CD14-positive monocyte (primary cell): ENCODE data around the gene MTUS2. TPM values are rescaled to one million over a fixed set of nuclear protein-coding genes. Genes with fewer than 3 reads are reported as not detected.

ENCODE experiments used
- DNase-seq, 3 donors: peaks; one replicate each; pipeline ENCODE4 v3.0.0-alpha.2; 2011 to 2022
- H2AFZ ChIP-seq: 2 replicates; pipeline ENCODE4 v1.6.0; 2012; ENCODE audit warnings: mild to moderate bottlenecking, low read depth, low read length, inconsistent platforms; ENCODE audit not compliant: insufficient read depth, poor library complexity, severe bottlenecking
- H3K27ac ChIP-seq, 2 donors: 1 replicate in 1 of 2; 2 replicates in 1 of 2; pipeline ENCODE4 v1.5.1; 2012 to 2013; ENCODE audit warnings: low read length in 2 of 2, control low read depth in 1 of 2, inconsistent platforms in 1 of 2, low read depth in 1 of 2, mild to moderate bottlenecking in 1 of 2
- H3K27me3 ChIP-seq, 2 donors: one replicate each; pipeline versions ENCODE4 v1.6.0 to v1.6.1; 2011 to 2013; ENCODE audit warnings: low read length in 2 of 2; ENCODE audit not compliant: control insufficient read depth in 2 of 2, insufficient read depth in 2 of 2
- H3K36me3 ChIP-seq, 2 donors: replicated peaks in 1 of 2; 1 replicate in 1 of 2; 2 replicates in 1 of 2; pipeline versions ENCODE4 v1.5.1 to v1.6.1; 2012 to 2013; ENCODE audit warnings: low read length in 2 of 2, control low read depth in 1 of 2, inconsistent platforms in 1 of 2, mild to moderate bottlenecking in 1 of 2; ENCODE audit not compliant: insufficient read depth in 2 of 2, control insufficient read depth in 1 of 2
- H3K4me1 ChIP-seq, 2 donors: 1 replicate in 1 of 2; 2 replicates in 1 of 2; pipeline versions ENCODE4 v1.5.1 to v1.6.1; 2012 to 2013; ENCODE audit warnings: low read length in 2 of 2, control low read depth in 1 of 2, inconsistent platforms in 1 of 2, mild to moderate bottlenecking in 1 of 2, moderate library complexity in 1 of 2; ENCODE audit not compliant: insufficient read depth in 2 of 2, control insufficient read depth in 1 of 2
- H3K4me2 ChIP-seq: replicated peaks from 2 replicates; pipeline ENCODE3; 2012; ENCODE audit warnings: low read length, moderate library complexity, mild to moderate bottlenecking; ENCODE audit not compliant: poor library complexity, severe bottlenecking; ENCODE audit errors: extremely low read depth
- H3K4me3 ChIP-seq, 3 experiments: fragments of 200-600 bp in 1 of 3; sonication (generic) in 1 of 3; replicated peaks in 1 of 3; 1 replicate in 2 of 3; 2 replicates in 1 of 3; pipeline ENCODE4 v1.5.1; 2011 to 2013; ENCODE audit warnings: low read length in 3 of 3, mild to moderate bottlenecking in 3 of 3, control low read depth in 2 of 3, low read depth in 2 of 3, inconsistent platforms in 1 of 3, moderate library complexity in 1 of 3
- H3K79me2 ChIP-seq: 2 replicates; pipeline ENCODE4 v1.6.0; 2012; ENCODE audit warnings: mild to moderate bottlenecking, control low read depth, inconsistent platforms, low read length, moderate library complexity; ENCODE audit not compliant: insufficient read depth
- H3K9ac ChIP-seq: 2 replicates; pipeline ENCODE4 v1.6.0; 2017; ENCODE audit warnings: low read length, mild to moderate bottlenecking; ENCODE audit not compliant: insufficient read depth, poor library complexity, severe bottlenecking
- H3K9me3 ChIP-seq, 2 donors: replicated peaks in 1 of 2; 1 replicate in 1 of 2; 2 replicates in 1 of 2; pipeline versions ENCODE4 v1.5.1 to v1.6.1; 2012 to 2013; ENCODE audit warnings: low read length in 2 of 2, control low read depth in 1 of 2; ENCODE audit not compliant: control insufficient read depth in 1 of 2, insufficient read depth in 1 of 2
- H4K20me1 ChIP-seq: 2 replicates; pipeline ENCODE4 v1.6.0; 2012; ENCODE audit warnings: mild to moderate bottlenecking, low read length, control low read depth, moderate library complexity; ENCODE audit not compliant: insufficient read depth
- H3K27ac Mint-ChIP-seq, 7 donors: one replicate each; pipeline ENCODE4 v1.8.0; 2020; ENCODE audit warnings: mild to moderate bottlenecking in 7 of 7, mixed read lengths in 7 of 7, moderate library complexity in 6 of 7, inconsistent platforms in 2 of 7
- H3K27me3 Mint-ChIP-seq, 3 donors: one replicate each; pipeline ENCODE4 v1.8.0; 2021 to 2022; ENCODE audit warnings: low read depth in 3 of 3, mild to moderate bottlenecking in 3 of 3, mixed read lengths in 3 of 3, moderate library complexity in 3 of 3, inconsistent platforms in 1 of 3
- H3K36me3 Mint-ChIP-seq, 2 donors: one replicate each; pipeline ENCODE4 v1.8.0; 2020; ENCODE audit warnings: mixed read lengths in 2 of 2, inconsistent platforms in 1 of 2, mild to moderate bottlenecking in 1 of 2
- H3K4me1 Mint-ChIP-seq: one replicate; pipeline ENCODE4 v1.8.0; 2020; ENCODE audit warnings: mild to moderate bottlenecking, mixed read lengths
- H3K4me3 Mint-ChIP-seq, 2 donors: one replicate each; pipeline ENCODE4 v1.8.0; 2020; ENCODE audit warnings: mild to moderate bottlenecking in 2 of 2, mixed read lengths in 2 of 2, moderate library complexity in 1 of 2
- H3K9me3 Mint-ChIP-seq, 7 donors: one replicate each; pipeline ENCODE4 v1.8.0; 2020 to 2022; ENCODE audit warnings: mixed read lengths in 7 of 7, mild to moderate bottlenecking in 6 of 7, moderate library complexity in 6 of 7, inconsistent platforms in 2 of 7
- WGBS: methylation state at CpG from one replicate; pipeline ENCODE4 v1.1.5; 2013; ENCODE audit warnings: missing lambda C conversion rate; ENCODE audit not compliant: insufficient coverage; 5-methylcytosine and 5-hydroxymethylcytosine counted together
- intact Hi-C, 2 donors: fragments of 100-400 bp; cut with micrococcal nuclease; formaldehyde crosslinking; loops; one replicate each; pipeline versions ENCODE4 v1.15.0 to v1.15.1; 2023
- polyA plus RNA-seq, 3 donors: library from polyadenylated mRNA; depleted of rRNA in 1 of 3; unstranded in 2 of 3; stranded (reverse) in 1 of 3; fragments of 300-500 nt in 2 of 3; fragments of >200 nt in 1 of 3; fragmentation: Illumina TruSeq in 2 of 3; gene quantifications; 1 replicate in 2 of 3; 2 replicates in 1 of 3; pipeline ENCODE4 v1.2.3, GENCODE V29; 2012 to 2021
- TF ChIP-seq, protein P1 (sequence below): fragments of 200-600 bp; IDR thresholded peaks from one replicate; pipeline ENCODE4 v1.8.0; 2022; ENCODE audit warnings: antibody characterized with exemption, mild to moderate bottlenecking

Gene MTUS2
- polyA plus RNA-seq, 3 donors = 0.04 TPM; not detected in 2

- TF ChIP-seq, protein P1, sequence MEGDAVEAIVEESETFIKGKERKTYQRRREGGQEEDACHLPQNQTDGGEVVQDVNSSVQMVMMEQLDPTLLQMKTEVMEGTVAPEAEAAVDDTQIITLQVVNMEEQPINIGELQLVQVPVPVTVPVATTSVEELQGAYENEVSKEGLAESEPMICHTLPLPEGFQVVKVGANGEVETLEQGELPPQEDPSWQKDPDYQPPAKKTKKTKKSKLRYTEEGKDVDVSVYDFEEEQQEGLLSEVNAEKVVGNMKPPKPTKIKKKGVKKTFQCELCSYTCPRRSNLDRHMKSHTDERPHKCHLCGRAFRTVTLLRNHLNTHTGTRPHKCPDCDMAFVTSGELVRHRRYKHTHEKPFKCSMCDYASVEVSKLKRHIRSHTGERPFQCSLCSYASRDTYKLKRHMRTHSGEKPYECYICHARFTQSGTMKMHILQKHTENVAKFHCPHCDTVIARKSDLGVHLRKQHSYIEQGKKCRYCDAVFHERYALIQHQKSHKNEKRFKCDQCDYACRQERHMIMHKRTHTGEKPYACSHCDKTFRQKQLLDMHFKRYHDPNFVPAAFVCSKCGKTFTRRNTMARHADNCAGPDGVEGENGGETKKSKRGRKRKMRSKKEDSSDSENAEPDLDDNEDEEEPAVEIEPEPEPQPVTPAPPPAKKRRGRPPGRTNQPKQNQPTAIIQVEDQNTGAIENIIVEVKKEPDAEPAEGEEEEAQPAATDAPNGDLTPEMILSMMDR = no peak
- Histone ChIP-seq H3K27ac (no peak overlapping the region), H3K79me2 (no peaks in the 10 kb centered on the region), H3K9me3 (peaks cover 0 to 14% of the 10 kb centered on the region in 2 donors), H3K4me3 (no peak overlapping the region), H3K4me1 (no peaks in the 10 kb centered on the region), H3K9ac (no peak overlapping the region), H2AFZ (no peak overlapping the region), H4K20me1 (no peaks in the 10 kb centered on the region), H3K36me3 (no peaks in the 10 kb centered on the region), H3K27me3 (no peaks in the 10 kb centered on the region), H3K4me2 (no peak overlapping the region)
- H3K4me3 Mint-ChIP-seq = no peak overlapping the region
- intact Hi-C loops = no loop called here
- no peak for DNase-seq
- 88% methylated on average over 2 of the region's 2 CpGs for WGBS
- H3K27ac Mint-ChIP-seq = no peak overlapping the region
- H3K4me1 Mint-ChIP-seq = no peaks in the 10 kb centered on the region
- peaks cover 8 to 31% (median 18%) of the 10 kb centered on the region in 7 donors for H3K9me3 Mint-ChIP-seq
- no peaks in the 10 kb centered on the region for H3K36me3 Mint-ChIP-seq
- peaks cover 0 to 2% (median 0%) of the 10 kb centered on the region in 3 donors for H3K27me3 Mint-ChIP-seq
Measured at GRCh38 chr13:29059800-29060199, 239.7 kb downstream of the MTUS2 start.

GRCh38 chr13:29065142-29065541 is 245.0 kb downstream of the MTUS2 start:
- Histone ChIP-seq H3K27ac (no peak overlapping the region), H3K79me2 (no peaks in the 10 kb centered on the region), H3K9me3 (peaks cover 0 to 2% of the 10 kb centered on the region in 2 donors), H3K4me1 (no peaks in the 10 kb centered on the region), H4K20me1 (no peaks in the 10 kb centered on the region), H3K36me3 (no peaks in the 10 kb centered on the region), H3K9ac (no peak overlapping the region), H3K27me3 (peaks cover 0 to 2% of the 10 kb centered on the region in 2 donors), H3K4me3 (no peak overlapping the region), H3K4me2 (no peak overlapping the region), H2AFZ (no peak overlapping the region)
- Mint-ChIP-seq H3K27me3 (no peaks in the 10 kb centered on the region), H3K27ac (no peak overlapping the region), H3K9me3 (peaks cover 3 to 6% (median 4%) of the 10 kb centered on the region in 7 donors), H3K36me3 (no peaks in the 10 kb centered on the region), H3K4me3 (no peak overlapping the region), H3K4me1 (no peaks in the 10 kb centered on the region)
- intact Hi-C loops = no loop called here
- 100% methylated on average over 1 of the region's 3 CpGs for WGBS
- TF ChIP-seq, protein P1 = no peak
- DNase-seq = no peak
